NOMO-1 treated with DMSO at 0.1 percent for 48 hours (cell line): ENCODE results near the gene SIRT5.

Experiments used
- DNase-seq: peaks from one replicate; lab custom pipeline; 2025; ENCODE audit not compliant: unreplicated experiment; lab: John Stamatoyannopoulos, UW

The SIRT5 gene

GRCh38 chr6:13550656-13551055 is 23.7 kb upstream of the SIRT5 start:
- no peak for DNase-seq

- DNase-seq: no peak
Measured at GRCh38 chr6:13553646-13554045, 20.8 kb upstream of the SIRT5 start.

- no peak for DNase-seq
Measured at GRCh38 chr6:13554929-13555333, 19.5 kb upstream of the SIRT5 start.

GRCh38 chr6:13557841-13558240 is 16.6 kb upstream of the SIRT5 start:
- DNase-seq: no peak

GRCh38 chr6:13558718-13559117 is 15.7 kb upstream of the SIRT5 start:
- DNase-seq: no peak

- no peak for DNase-seq
Measured at GRCh38 chr6:13559251-13559650, 15.2 kb upstream of the SIRT5 start.

GRCh38 chr6:13559968-13560650 is 14.3 kb upstream of the SIRT5 start:
- no peak for DNase-seq

GRCh38 chr6:13560651-13561044 is 13.8 kb upstream of the SIRT5 start:
- no peak for DNase-seq

GRCh38 chr6:13561624-13562267 is 12.7 kb upstream of the SIRT5 start:
- peak; percentile 24 for DNase-seq

GRCh38 chr6:13563009-13563408 is 11.4 kb upstream of the SIRT5 start:
- peak; percentile 34 for DNase-seq

- DNase-seq: no peak
Measured at GRCh38 chr6:13565921-13566320, 8.5 kb upstream of the SIRT5 start.

GRCh38 chr6:13566500-13566899 is 7.9 kb upstream of the SIRT5 start:
- DNase-seq: no peak

GRCh38 chr6:13568970-13569369 is 5.4 kb upstream of the SIRT5 start:
- DNase-seq: no peak

- DNase-seq: no peak
Measured at GRCh38 chr6:13572240-13572639, 2.2 kb upstream of the SIRT5 start.

GRCh38 chr6:13572951-13573654 is 1.3 kb upstream of the SIRT5 start:
- no peak for DNase-seq

- DNase-seq: peak; percentile 38
Measured at GRCh38 chr6:13573669-13574110, 711 bp upstream of the SIRT5 start.

GRCh38 chr6:13574149-13574570 is 241 bp upstream of the SIRT5 start:
- DNase-seq: peak; percentile 88

GRCh38 chr6:13575377-13575775 is 975 bp downstream of the SIRT5 start:
- DNase-seq: no peak

GRCh38 chr6:13576017-13576416 is 1.6 kb downstream of the SIRT5 start:
- no peak for DNase-seq

GRCh38 chr6:13577926-13578325 is 3.5 kb downstream of the SIRT5 start:
- no peak for DNase-seq

GRCh38 chr6:13579911-13580310 is 5.5 kb downstream of the SIRT5 start:
- DNase-seq: no peak

- DNase-seq: no peak
Measured at GRCh38 chr6:13581700-13582229, 7.4 kb downstream of the SIRT5 start.
